Vagina (tissue), 2 donors: ENCODE data around the gene LRRN1.

Experiments
- CTCF ChIP-seq, 3 experiments: fragments of 450-650 bp in 2 of 3; fragments of 200-600 bp in 1 of 3; sonication (generic) in 1 of 3; IDR thresholded peaks; one replicate each; pipeline ENCODE4 v1.5.1; 2017 to 2019; ENCODE audit warnings: antibody characterized with exemption in 3 of 3, mild to moderate bottlenecking in 2 of 3, moderate library complexity in 2 of 3
- POLR2A ChIP-seq, 2 donors: fragments of 450-650 bp; IDR thresholded peaks; one replicate each; pipeline ENCODE4 v1.6.1; 2017; ENCODE audit warnings: antibody characterized with exemption in 2 of 2, mild to moderate bottlenecking in 2 of 2, moderate library complexity in 2 of 2
- POLR2AphosphoS5 ChIP-seq, 2 donors: sonication (generic); formaldehyde crosslinking; IDR thresholded peaks; one replicate each; pipeline ENCODE4 v1.9.0; 2017; ENCODE audit warnings: antibody characterized with exemption in 2 of 2, mild to moderate bottlenecking in 2 of 2, low read depth in 1 of 2; ENCODE audit not compliant: insufficient read depth in 1 of 2

GRCh38 chr3:3802046-3802445 lies 2.8 kb downstream of the LRRN1 start:
- TF ChIP-seq POLR2A (IDR thresholded peaks at IDR 0.05) (no peak), POLR2AphosphoS5 (IDR thresholded peaks at IDR 0.05; ENCODE audit: insufficient read depth in 1 of 2, low read depth in 1 of 2) (no peak), CTCF (IDR thresholded peaks at IDR 0.05) (no peak)
